Stimulated activated naive CD4-positive, alpha-beta T cell (primary cell): Measurements from ENCODE around the gene MSANTD1.

Experiments used
- DNase-seq, 6 experiments: peaks; one replicate each; lab custom pipeline; 2025; lab: John Stamatoyannopoulos, UW

The MSANTD1 gene

DNA sequence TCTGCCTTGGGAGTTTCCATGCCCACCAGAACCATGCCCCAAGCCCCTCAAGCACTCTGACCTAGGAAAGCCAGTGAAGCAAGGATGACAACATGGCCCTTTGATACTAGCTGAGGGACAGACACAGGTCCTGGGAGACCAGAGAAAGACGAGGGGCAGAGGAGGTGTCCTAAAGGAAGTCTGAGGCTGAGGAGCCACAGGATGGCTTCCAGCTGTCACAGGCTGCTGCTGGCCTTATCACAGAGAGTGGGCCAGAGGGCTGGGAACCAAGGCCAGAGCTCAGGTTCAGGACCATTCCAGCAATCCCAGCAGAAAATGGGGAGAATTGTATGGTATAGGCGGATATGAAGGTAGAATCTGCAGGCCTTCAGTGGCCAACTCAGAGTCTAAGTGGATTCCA is 31.7 kb upstream of the MSANTD1 start:
- no peak for DNase-seq

- no peak for DNase-seq
Observed at GRCh38 chr4:3217771-3218170, 31.2 kb upstream of the MSANTD1 start.

GRCh38 chr4:3218824-3219760 is 29.9 kb upstream of the MSANTD1 start:
- no peak for DNase-seq

- no peak for DNase-seq
Observed at GRCh38 chr4:3219761-3220475, 29.0 kb upstream of the MSANTD1 start.

GRCh38 chr4:3220476-3221183 is 28.3 kb upstream of the MSANTD1 start:
- no peak for DNase-seq

DNA sequence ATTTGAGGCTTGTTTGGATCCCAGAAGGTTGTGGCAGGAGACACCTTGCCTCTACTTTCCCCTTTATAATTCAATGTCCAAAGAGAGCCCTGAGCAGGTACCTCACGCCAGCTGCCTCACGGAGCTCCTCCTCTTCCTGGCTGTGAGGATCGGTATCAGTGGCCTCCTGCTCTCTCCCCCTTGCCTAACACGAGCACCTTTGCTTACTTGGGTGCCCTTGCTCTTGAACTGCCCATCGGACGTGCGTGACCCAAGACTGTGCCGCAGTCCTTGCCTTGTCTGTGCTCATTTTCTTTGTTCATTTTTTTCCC is 27.8 kb upstream of the MSANTD1 start:
- DNase-seq = no peak

GRCh38 chr4:3221996-3222395 is 27.0 kb upstream of the MSANTD1 start:
- no peak for DNase-seq

DNA sequence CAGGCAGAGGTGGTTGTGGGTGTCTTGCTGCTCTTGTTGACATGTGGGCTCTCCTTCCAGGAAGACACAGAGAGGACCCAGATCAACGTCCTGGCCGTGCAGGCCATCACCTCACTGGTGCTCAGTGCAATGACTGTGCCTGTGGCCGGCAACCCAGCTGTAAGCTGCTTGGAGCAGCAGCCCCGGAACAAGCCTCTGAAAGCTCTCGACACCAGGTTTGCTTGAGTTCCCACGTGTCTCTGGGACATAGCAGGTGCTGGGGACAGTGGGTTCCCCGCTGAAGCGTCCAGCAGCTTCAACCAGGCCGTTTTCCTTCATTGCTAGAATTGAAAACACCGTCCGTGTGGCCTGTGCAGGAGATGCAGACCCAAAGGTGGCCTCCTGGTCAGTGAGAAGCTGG is 25.6 kb upstream of the MSANTD1 start:
- no peak for DNase-seq

DNA sequence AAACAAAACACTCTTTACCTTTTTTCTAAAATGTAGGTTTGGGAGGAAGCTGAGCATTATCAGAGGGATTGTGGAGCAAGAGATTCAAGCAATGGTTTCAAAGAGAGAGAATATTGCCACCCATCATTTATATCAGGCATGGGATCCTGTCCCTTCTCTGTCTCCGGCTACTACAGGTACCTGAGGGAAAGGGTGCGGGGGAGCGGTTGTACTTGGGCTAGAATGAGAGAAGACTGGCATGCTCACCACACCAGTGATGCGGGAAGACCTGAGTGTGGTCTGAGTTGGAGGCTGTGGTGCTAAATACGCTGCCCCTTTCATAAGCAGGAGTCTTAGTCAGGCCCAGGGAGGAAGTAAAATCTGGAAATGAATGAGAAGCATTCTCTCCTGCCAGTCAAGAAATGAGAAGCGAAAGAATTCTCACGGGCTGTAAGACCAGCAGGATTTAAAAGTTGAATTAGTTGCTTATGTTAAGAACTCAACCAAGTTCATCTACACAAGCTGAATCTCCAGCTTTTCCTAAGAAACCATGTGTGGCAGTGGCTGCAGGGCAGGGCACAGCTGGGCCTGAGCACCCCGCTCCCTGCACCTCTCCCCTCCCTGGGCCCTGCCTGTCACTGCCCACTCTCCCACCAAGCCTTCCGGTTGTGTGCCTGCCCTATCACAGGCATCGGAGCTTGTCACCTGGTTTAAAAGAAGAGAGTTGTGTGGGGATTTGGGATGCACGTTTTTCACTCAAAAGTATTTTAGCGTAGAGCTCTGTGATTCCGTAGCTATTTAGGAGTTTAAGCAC is 24.8 kb upstream of the MSANTD1 start:
- DNase-seq = no peak

GRCh38 chr4:3225071-3225850 is 23.7 kb upstream of the MSANTD1 start:
- DNase-seq = no peak

DNA sequence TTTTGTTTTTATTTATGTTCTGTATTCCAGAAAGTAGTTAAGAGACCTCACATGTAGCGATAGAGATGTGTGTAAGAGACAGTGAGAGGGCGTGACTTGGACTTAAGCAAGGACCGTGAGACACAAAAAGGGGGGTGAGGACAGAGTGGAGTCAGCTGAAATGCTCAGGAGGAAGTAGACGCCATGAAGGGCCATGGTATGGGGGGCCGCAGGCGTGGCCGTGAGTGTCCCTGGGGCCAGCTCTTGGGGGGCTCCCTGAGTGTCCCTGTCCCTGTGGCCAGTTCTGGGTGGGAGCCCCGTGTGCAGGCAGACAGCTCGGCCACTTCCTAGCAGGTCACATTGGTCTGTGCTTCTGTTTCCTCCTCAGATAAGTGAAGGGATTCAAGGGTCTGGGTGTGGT is 23.0 kb upstream of the MSANTD1 start:
- DNase-seq = no peak

DNA sequence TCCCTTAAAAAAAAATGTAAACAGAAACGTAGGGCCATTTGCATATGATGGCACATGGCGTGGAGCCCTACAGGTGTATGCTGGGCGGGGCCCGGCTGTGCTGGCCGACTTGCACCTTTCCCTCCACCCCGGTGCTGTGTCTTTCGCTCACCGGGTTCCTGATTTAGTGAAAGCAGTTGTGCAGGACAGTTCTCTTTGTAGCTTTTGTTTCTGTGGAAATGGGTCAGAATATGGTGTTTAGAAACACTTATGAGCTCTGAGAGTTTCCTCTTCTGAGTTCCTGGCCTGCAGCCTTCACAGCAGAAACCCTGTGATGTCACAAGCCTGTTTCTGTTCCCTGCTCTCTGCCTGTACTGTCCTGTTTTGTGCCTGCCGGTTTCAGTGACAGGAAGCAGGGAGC is 22.5 kb upstream of the MSANTD1 start:
- no peak for DNase-seq

- no peak for DNase-seq
Observed at GRCh38 chr4:3226944-3227343, 22.0 kb upstream of the MSANTD1 start.

GRCh38 chr4:3227878-3228675 is 20.9 kb upstream of the MSANTD1 start:
- DNase-seq = no peak

- no peak for DNase-seq
Observed at GRCh38 chr4:3228881-3229280, 20.1 kb upstream of the MSANTD1 start.

GRCh38 chr4:3229328-3229727 is 19.6 kb upstream of the MSANTD1 start:
- DNase-seq = no peak

- no peak for DNase-seq
Observed at GRCh38 chr4:3229964-3230363, 19.0 kb upstream of the MSANTD1 start.

GRCh38 chr4:3231471-3231870 is 17.5 kb upstream of the MSANTD1 start:
- DNase-seq = no peak

- DNase-seq = no peak
Observed at GRCh38 chr4:3232001-3232400, 17.0 kb upstream of the MSANTD1 start.

- no peak for DNase-seq
Observed at GRCh38 chr4:3232871-3233271, 16.1 kb upstream of the MSANTD1 start.
